GOT3 (cell line): ENCODE data around the gene SMARCE1.

Source experiments
- DNase-seq: peaks from one replicate; lab custom pipeline; 2025; ENCODE audit warnings: mixed read lengths; lab: John Stamatoyannopoulos, UW

Gene SMARCE1

DNA sequence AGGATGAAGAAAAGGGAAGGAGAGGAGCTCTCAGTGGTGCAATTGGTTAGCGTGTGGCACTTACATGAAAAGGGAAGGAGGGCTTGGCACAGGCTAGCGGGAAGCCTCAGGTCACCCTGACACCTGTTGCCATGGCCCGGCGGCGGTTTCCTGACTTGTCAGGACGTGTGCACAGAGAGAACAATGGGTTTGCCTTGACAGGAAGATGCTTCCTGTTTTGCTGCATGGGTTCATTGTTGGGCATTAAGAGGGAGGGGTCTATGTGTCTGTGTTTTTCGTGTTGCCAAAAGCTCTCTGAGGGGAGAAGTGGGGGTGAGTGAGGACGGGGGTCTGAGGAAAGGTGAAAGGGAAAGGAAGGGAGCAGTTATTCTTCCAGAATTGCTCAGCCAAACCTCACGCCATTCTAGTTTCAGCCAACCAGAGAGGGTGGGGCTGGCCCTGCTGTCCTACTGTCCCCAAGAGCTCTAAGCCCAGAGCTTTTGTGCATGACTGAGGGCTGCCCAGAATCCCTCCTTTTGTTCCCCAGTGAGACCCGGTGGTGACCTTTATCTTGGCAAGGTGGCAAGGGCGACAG lies 65.2 kb downstream of the SMARCE1 start:
- DNase-seq: no peak

DNA sequence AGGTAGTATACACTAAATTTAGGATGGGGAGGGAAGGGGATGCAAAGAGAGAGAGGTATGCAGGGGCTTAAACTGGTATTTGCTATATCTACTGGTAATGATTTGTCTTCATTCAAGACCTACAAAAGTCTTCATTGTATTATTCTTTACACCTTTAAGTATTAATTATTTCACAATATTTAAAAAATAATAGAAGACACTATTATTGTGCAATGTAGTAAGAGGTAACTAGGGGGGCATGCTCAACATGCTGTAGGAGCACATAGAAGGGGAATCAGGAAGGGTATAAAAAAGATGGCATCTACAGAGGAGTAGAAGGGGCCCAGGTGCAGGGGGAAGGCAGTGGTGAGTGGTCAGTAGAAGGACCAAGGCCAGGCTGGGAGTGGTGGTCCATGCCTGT lies 67.5 kb downstream of the SMARCE1 start:
- no peak for DNase-seq

DNA sequence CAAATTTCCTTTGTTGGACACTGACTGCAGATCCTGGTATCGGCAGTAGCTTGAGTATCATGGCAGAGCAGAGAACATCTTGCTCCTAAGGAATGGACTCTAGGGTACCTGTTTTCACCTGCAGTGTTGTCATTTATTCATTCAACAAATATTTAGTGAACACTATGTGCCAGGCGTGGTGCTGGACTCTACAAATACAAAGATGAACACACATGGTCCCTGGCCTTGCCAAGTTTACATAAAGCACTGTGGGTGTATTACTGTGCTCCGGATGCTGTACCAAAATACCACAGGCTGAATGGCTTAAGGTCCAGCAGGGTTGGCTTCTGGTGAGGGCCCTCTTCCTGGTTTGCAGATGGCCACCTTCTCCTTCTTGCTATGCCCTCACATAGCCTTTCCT lies 68.1 kb downstream of the SMARCE1 start:
- no peak for DNase-seq

- no peak for DNase-seq
Measured at GRCh38 chr17:40577611-40578065, 70.0 kb downstream of the SMARCE1 start.

GRCh38 chr17:40576113-40576740 lies 71.4 kb downstream of the SMARCE1 start:
- no peak for DNase-seq
